ENCODE data around the gene MRGPRD. TPM values are rescaled to one million over a fixed set of nuclear protein-coding genes. Genes with fewer than 3 reads are reported as not detected.
"Not testable (repeated sequence)": the region's sequence is repeated elsewhere in the genome, so short reads cannot be mapped to it uniquely, and the experiment has no call there.

MRGPRD gene
- total RNA-seq, 1 donor from 2014 or later, result not detected

GRCh38 chr11:68994161-68994893 is 13.5 kb upstream of the MRGPRD start:
- DNase-seq (ENCODE audit: low spot score), result no peak

GRCh38 chr11:68993546-68993945 is 12.8 kb upstream of the MRGPRD start:
- DNase-seq (ENCODE audit: low spot score), result no peak

- DNase-seq (ENCODE audit: low spot score), result no peak
Measured at GRCh38 chr11:68992743-68993255, 12.0 kb upstream of the MRGPRD start.

- no peak for DNase-seq (ENCODE audit: low spot score)
Measured at GRCh38 chr11:68990995-68991780, 10.4 kb upstream of the MRGPRD start.

GRCh38 chr11:68989936-68990606 is 9.3 kb upstream of the MRGPRD start:
- no peak for DNase-seq (ENCODE audit: low spot score)

- DNase-seq (ENCODE audit: low spot score), result no peak
Measured at GRCh38 chr11:68988491-68988890, 7.7 kb upstream of the MRGPRD start.

GRCh38 chr11:68987211-68987610 is 6.4 kb upstream of the MRGPRD start:
- no peak for DNase-seq (ENCODE audit: low spot score)

GRCh38 chr11:68983801-68984200 is 3.0 kb upstream of the MRGPRD start:
- peak; percentile 59 for DNase-seq (ENCODE audit: low spot score)

- DNase-seq (ENCODE audit: low spot score), result no peak
Measured at GRCh38 chr11:68982134-68982533, 1.3 kb upstream of the MRGPRD start.

- no peak for DNase-seq (ENCODE audit: low spot score)
Measured at GRCh38 chr11:68979931-68980775, 633 bp downstream of the MRGPRD start.

- no peak for DNase-seq (ENCODE audit: low spot score)
Measured at GRCh38 chr11:68978931-68979594, 1.7 kb downstream of the MRGPRD start.

- DNase-seq (ENCODE audit: low spot score), result no peak
Measured at GRCh38 chr11:68978626-68978930, 2.2 kb downstream of the MRGPRD start.

- DNase-seq (ENCODE audit: low spot score), result no peak
Measured at GRCh38 chr11:68977781-68978625, 2.8 kb downstream of the MRGPRD start.

GRCh38 chr11:68976563-68976962 is 4.2 kb downstream of the MRGPRD start:
- no peak for DNase-seq (ENCODE audit: low spot score)

GRCh38 chr11:68976095-68976494 is 4.7 kb downstream of the MRGPRD start:
- DNase-seq (ENCODE audit: low spot score), result no peak

- no peak for DNase-seq (ENCODE audit: low spot score)
Measured at GRCh38 chr11:68974421-68975194, 6.2 kb downstream of the MRGPRD start.

- not testable (repeated sequence) for DNase-seq (ENCODE audit: low spot score)
Measured at GRCh38 chr11:68973706-68974105, 7.1 kb downstream of the MRGPRD start.

GRCh38 chr11:68973219-68973618 is 7.6 kb downstream of the MRGPRD start:
- DNase-seq (ENCODE audit: low spot score), result peak; percentile 13

Data from umbilical cord (tissue), 2 donors.